H9 (cell line): Measurements from ENCODE around the gene PLCH2. TPM values are rescaled to one million over a fixed set of nuclear protein-coding genes. Genes with fewer than 3 reads are reported as not detected.

Experiments
- DNase-seq: peaks from one replicate; pipeline ENCODE4 v3.0.0-alpha.2; 2017
- H2AFZ ChIP-seq: one replicate; pipeline ENCODE4 v1.6.1; 2013; ENCODE audit warnings: mild to moderate bottlenecking, low read length, control low read depth, moderate library complexity
- H2AK5ac ChIP-seq: 2 replicates; pipeline ENCODE4 v1.6.1; 2013; ENCODE audit warnings: low read length, control low read depth, mixed read lengths; ENCODE audit not compliant: insufficient read length
- H2BK120ac ChIP-seq: one replicate; pipeline ENCODE4 v1.6.1; 2013; ENCODE audit warnings: low read depth, mild to moderate bottlenecking, low read length, control low read depth, inconsistent platforms; ENCODE audit not compliant: poor library complexity, severe bottlenecking
- H2BK12ac ChIP-seq: 2 replicates; pipeline ENCODE4 v1.6.1; 2013; ENCODE audit warnings: low read length, control low read depth, mixed read lengths, low read depth; ENCODE audit not compliant: insufficient read length
- H2BK15ac ChIP-seq: 2 replicates; pipeline ENCODE4 v1.6.1; 2013; ENCODE audit warnings: low read depth, low read length, control low read depth
- H2BK20ac ChIP-seq: one replicate; pipeline ENCODE4 v1.6.1; 2013; ENCODE audit warnings: low read depth, mild to moderate bottlenecking, low read length, control low read depth, inconsistent platforms; ENCODE audit not compliant: poor library complexity, severe bottlenecking
- H2BK5ac ChIP-seq: 2 replicates; pipeline ENCODE4 v1.6.1; 2013; ENCODE audit warnings: low read length, control low read depth, mixed read lengths; ENCODE audit not compliant: insufficient read length
- H3K14ac ChIP-seq: 2 replicates; pipeline ENCODE4 v1.6.1; 2013; ENCODE audit warnings: low read length, control low read depth; ENCODE audit not compliant: insufficient read depth
- H3K18ac ChIP-seq: 2 replicates; pipeline ENCODE4 v1.6.1; 2013; ENCODE audit warnings: low read depth, mild to moderate bottlenecking, mixed read lengths, low read length, control low read depth; ENCODE audit not compliant: insufficient read length
- H3K23ac ChIP-seq: 2 replicates; pipeline ENCODE4 v1.6.1; 2013; ENCODE audit warnings: low read length, control low read depth, mixed read lengths, low read depth; ENCODE audit not compliant: insufficient read length
- H3K23me2 ChIP-seq: 2 replicates; pipeline ENCODE4 v1.6.1; 2013; ENCODE audit warnings: low read depth, mild to moderate bottlenecking, mixed read lengths, low read length, control low read depth; ENCODE audit not compliant: insufficient read length, poor library complexity, severe bottlenecking
- H3K27ac ChIP-seq: 2 replicates; pipeline ENCODE4 v1.5.1; 2013; ENCODE audit warnings: low read length, control low read depth, mixed read lengths, low read depth; ENCODE audit not compliant: insufficient read length
- H3K27me3 ChIP-seq: 2 replicates; pipeline ENCODE4 v1.6.1; 2013; ENCODE audit warnings: low read length, control low read depth, inconsistent platforms; ENCODE audit not compliant: insufficient read depth
- H3K4ac ChIP-seq: 2 replicates; pipeline ENCODE4 v1.6.1; 2013; ENCODE audit warnings: low read depth, mild to moderate bottlenecking, control low read depth, inconsistent platforms, low read length, moderate library complexity
- H3K4me1 ChIP-seq: 2 replicates; pipeline ENCODE4 v1.6.1; 2013; ENCODE audit warnings: low read length, control low read depth, inconsistent platforms; ENCODE audit not compliant: insufficient read depth
- H3K4me2 ChIP-seq: 2 replicates; pipeline ENCODE4 v1.6.1; 2013; ENCODE audit warnings: low read length, control low read depth, mixed read lengths; ENCODE audit not compliant: insufficient read length, insufficient read depth
- H3K56ac ChIP-seq: 2 replicates; pipeline ENCODE4 v1.6.1; 2013; ENCODE audit warnings: low read depth, mild to moderate bottlenecking, mixed read lengths, low read length, control low read depth; ENCODE audit not compliant: insufficient read length
- H3K79me1 ChIP-seq: 2 replicates; pipeline ENCODE4 v1.6.1; 2013; ENCODE audit warnings: low read depth, mild to moderate bottlenecking, moderate library complexity, low read length, control low read depth, inconsistent platforms; ENCODE audit not compliant: insufficient read depth, poor library complexity, severe bottlenecking
- H3K79me2 ChIP-seq: 2 replicates; pipeline ENCODE4 v1.6.1; 2013; ENCODE audit warnings: low read length, control low read depth, inconsistent platforms; ENCODE audit not compliant: insufficient read depth
- H3K9ac ChIP-seq: 2 replicates; pipeline ENCODE4 v1.6.1; 2013; ENCODE audit warnings: low read length, control low read depth, mixed read lengths; ENCODE audit not compliant: insufficient read length; ENCODE audit errors: extremely low read depth
- H3K9me3 ChIP-seq: one replicate; pipeline ENCODE4 v1.6.1; 2013; ENCODE audit warnings: low read depth, low read length, inconsistent platforms; ENCODE audit not compliant: control insufficient read depth
- H3T11ph ChIP-seq: one replicate; pipeline ENCODE4 v1.6.1; 2013; ENCODE audit warnings: mild to moderate bottlenecking, low read length, control low read depth, inconsistent platforms
- H4K20me1 ChIP-seq: one replicate; pipeline ENCODE4 v1.6.1; 2013; ENCODE audit not compliant: control insufficient read depth, insufficient read length, insufficient read depth
- H4K5ac ChIP-seq: 2 replicates; pipeline ENCODE4 v1.6.1; 2013; ENCODE audit warnings: low read depth, mild to moderate bottlenecking, mixed read lengths, low read length, control low read depth; ENCODE audit not compliant: insufficient read length
- H4K8ac ChIP-seq: replicated peaks from 2 replicates; pipeline ENCODE4 v1.6.1; 2013; ENCODE audit warnings: low read length, control low read depth, mixed read lengths, low read depth; ENCODE audit not compliant: insufficient read length
- H4K91ac ChIP-seq: 2 replicates; pipeline ENCODE4 v1.6.1; 2013; ENCODE audit warnings: low read depth, mild to moderate bottlenecking, moderate library complexity, mixed read lengths, low read length, control low read depth; ENCODE audit not compliant: insufficient read length
- H3K27ac Mint-ChIP-seq, 3 experiments: 2 replicates in 2 of 3; 3 replicates in 1 of 3; pipeline ENCODE4 v1.8.0; 2020 to 2021; ENCODE audit warnings: mixed read lengths in 3 of 3, mild to moderate bottlenecking in 1 of 3, moderate library complexity in 1 of 3
- H3K27me3 Mint-ChIP-seq: 2 replicates; pipeline ENCODE4 v1.8.0; 2021; ENCODE audit warnings: low read depth, mild to moderate bottlenecking, moderate library complexity, mixed read lengths
- H3K36me3 Mint-ChIP-seq, 3 experiments: 2 replicates in 2 of 3; 3 replicates in 1 of 3; pipeline ENCODE4 v1.8.0; 2020 to 2021; ENCODE audit warnings: low read depth in 3 of 3, mixed read lengths in 3 of 3; ENCODE audit not compliant: insufficient read depth in 1 of 3
- H3K4me1 Mint-ChIP-seq, 2 experiments: 2 replicates each; pipeline ENCODE4 v1.8.0; 2020; ENCODE audit warnings: mixed read lengths in 2 of 2
- H3K4me3 Mint-ChIP-seq, 2 experiments: 2 replicates in 1 of 2; 3 replicates in 1 of 2; pipeline ENCODE4 v1.8.0; 2020 to 2021; ENCODE audit warnings: mild to moderate bottlenecking in 2 of 2, mixed read lengths in 2 of 2, moderate library complexity in 1 of 2
- H3K9me3 Mint-ChIP-seq, 2 experiments: 2 replicates in 1 of 2; 3 replicates in 1 of 2; pipeline ENCODE4 v1.8.0; 2020; ENCODE audit warnings: mild to moderate bottlenecking in 2 of 2, mixed read lengths in 2 of 2, moderate library complexity in 1 of 2
- CTCF ChIP-seq: fragments of 200-600 bp; sonication (generic); conservative IDR thresholded peaks from 3 replicates; pipeline ENCODE4 v1.8.0; 2021; ENCODE audit warnings: antibody characterized with exemption, mild to moderate bottlenecking
- WGBS: extraction: QIAGEN DNeasy Blood & Tissue Kit; methylation state at CpG from one replicate; pipeline ENCODE4 v1.1.7; 2013; ENCODE audit warnings: missing lambda C conversion rate, low lambda C conversion rate, mixed read lengths; ENCODE audit not compliant: insufficient read length; ENCODE audit errors: extremely low coverage; 5-methylcytosine and 5-hydroxymethylcytosine counted together
- total RNA-seq: library from RNA; stranded (reverse); gene quantifications from 2 replicates; pipeline ENCODE4 v1.2.1, GENCODE V29; 2021

PLCH2 gene
- total RNA-seq, 1 experiment from 2014 or later: 0.09 TPM

- Histone ChIP-seq H3K23me2 (no peaks in the 10 kb centered on the region), H3K79me1 (no peaks in the 10 kb centered on the region), H2BK20ac (no peak overlapping the region), H3K9ac (no peak overlapping the region), H4K8ac (no peak overlapping the region), H3K56ac (no peak overlapping the region), H2BK15ac (no peak overlapping the region), H4K91ac (no peak overlapping the region), H3T11ph (no peak overlapping the region), H3K14ac (no peak overlapping the region), H3K4me2 (no peak overlapping the region), H3K27me3 (no peaks in the 10 kb centered on the region), H3K4me1 (no peaks in the 10 kb centered on the region), H2BK120ac (no peak overlapping the region), H4K20me1 (peaks cover 3% of the 10 kb centered on the region), H3K18ac (no peak overlapping the region), H3K79me2 (no peaks in the 10 kb centered on the region), H4K5ac (no peak overlapping the region), H3K27ac (no peak overlapping the region), H2AK5ac (no peak overlapping the region), H2BK5ac (no peak overlapping the region), H3K23ac (no peak overlapping the region), H2BK12ac (no peak overlapping the region), H3K9me3 (no peaks in the 10 kb centered on the region), H2AFZ (no peak overlapping the region), H3K4ac (no peak overlapping the region)
- H3K27me3 Mint-ChIP-seq: peaks cover 29% of the 10 kb centered on the region
- H3K9me3 Mint-ChIP-seq: no peaks in the 10 kb centered on the region
- no peaks in the 10 kb centered on the region for H3K36me3 Mint-ChIP-seq
- H3K27ac Mint-ChIP-seq: no peak overlapping the region
- DNase-seq: no peak
- H3K4me3 Mint-ChIP-seq: no peak overlapping the region
- no peak for TF ChIP-seq CTCF
- whole genome bisulfite sequencing: no CpG with 5 or more reads among the region's 33 CpGs
- no peaks in the 10 kb centered on the region for H3K4me1 Mint-ChIP-seq
These were observed 10.5 kb upstream of the PLCH2 start for GRCh38 chr1:2465371-2466269.
